Mesenchymal stem cell (in vitro differentiated cells and primary cell): ENCODE data around the gene CDC42EP4.

ENCODE experiments used
- DNase-seq: peaks from one replicate; pipeline ENCODE4 v3.0.0-alpha.2; 2013
- H2AFZ ChIP-seq: one replicate; pipeline ENCODE4 v1.6.1; 2013; ENCODE audit warnings: low read depth, mild to moderate bottlenecking, control low read depth, inconsistent platforms, low read length, moderate library complexity
- H2AK5ac ChIP-seq: 2 replicates; pipeline ENCODE4 v1.6.1; 2013; ENCODE audit warnings: low read length, moderate library complexity, mild to moderate bottlenecking, inconsistent platforms; ENCODE audit not compliant: severe bottlenecking
- H2BK120ac ChIP-seq: one replicate; pipeline ENCODE4 v1.6.1; 2013; ENCODE audit warnings: low read depth, mild to moderate bottlenecking, inconsistent platforms, low read length, moderate library complexity
- H2BK12ac ChIP-seq, 2 experiments: one replicate each; pipeline ENCODE4 v1.6.1; 2013; ENCODE audit warnings: inconsistent platforms in 2 of 2, low read length in 2 of 2, mild to moderate bottlenecking in 2 of 2, moderate library complexity in 2 of 2, control low read depth in 1 of 2
- H2BK15ac ChIP-seq: one replicate; pipeline ENCODE4 v1.6.1; 2013; ENCODE audit warnings: mild to moderate bottlenecking, low read depth, inconsistent platforms; ENCODE audit not compliant: poor library complexity, severe bottlenecking
- H2BK5ac ChIP-seq: 2 replicates; pipeline ENCODE4 v1.6.1; 2013; ENCODE audit warnings: low read depth, mild to moderate bottlenecking, low read length, control low read depth, inconsistent platforms; ENCODE audit not compliant: poor library complexity, severe bottlenecking
- H3K14ac ChIP-seq, 2 experiments: one replicate each; pipeline ENCODE4 v1.6.1; 2013; ENCODE audit warnings: inconsistent platforms in 2 of 2, low read length in 2 of 2, control low read depth in 1 of 2, mild to moderate bottlenecking in 1 of 2, moderate library complexity in 1 of 2
- H3K18ac ChIP-seq, 2 experiments: one replicate each; pipeline ENCODE4 v1.6.1; 2013; ENCODE audit warnings: inconsistent platforms in 2 of 2, low read length in 2 of 2, control low read depth in 1 of 2, low read depth in 1 of 2, mild to moderate bottlenecking in 1 of 2
- H3K23ac ChIP-seq, 2 experiments: one replicate each; pipeline ENCODE4 v1.6.1; 2013; ENCODE audit warnings: inconsistent platforms in 2 of 2, low read length in 2 of 2, mild to moderate bottlenecking in 2 of 2, moderate library complexity in 2 of 2, control low read depth in 1 of 2
- H3K27ac ChIP-seq: 2 replicates; pipeline ENCODE4 v1.5.1; 2013; ENCODE audit warnings: mild to moderate bottlenecking, moderate library complexity, low read length, control low read depth, inconsistent platforms; ENCODE audit not compliant: poor library complexity, severe bottlenecking
- H3K27me3 ChIP-seq, 2 experiments: 2 replicates each; pipeline versions ENCODE4 v1.6.1 to v1.7.0; 2013; ENCODE audit warnings: low read length in 2 of 2, mild to moderate bottlenecking in 2 of 2, moderate library complexity in 2 of 2, control low read depth in 1 of 2, inconsistent platforms in 1 of 2; ENCODE audit not compliant: control insufficient read depth in 1 of 2, insufficient read depth in 1 of 2
- H3K36me3 ChIP-seq, 2 experiments: 2 replicates each; pipeline versions ENCODE4 v1.6.1 to v1.7.0; 2013; ENCODE audit warnings: low read length in 2 of 2, control low read depth in 1 of 2, inconsistent platforms in 1 of 2, low read depth in 1 of 2, mild to moderate bottlenecking in 1 of 2; ENCODE audit not compliant: insufficient read depth in 2 of 2, control insufficient read depth in 1 of 2
- H3K4ac ChIP-seq, 2 experiments: one replicate each; pipeline ENCODE4 v1.6.1; 2013; ENCODE audit warnings: inconsistent platforms in 2 of 2, low read length in 2 of 2, mild to moderate bottlenecking in 2 of 2, moderate library complexity in 2 of 2, control low read depth in 1 of 2, low read depth in 1 of 2
- H3K4me1 ChIP-seq: 2 replicates; pipeline ENCODE4 v1.6.1; 2013; ENCODE audit warnings: low read depth, low read length, control low read depth; ENCODE audit not compliant: control insufficient read depth, insufficient read depth
- H3K4me2 ChIP-seq: 2 replicates; pipeline ENCODE4 v1.6.1; 2013; ENCODE audit warnings: low read length, mild to moderate bottlenecking, inconsistent platforms; ENCODE audit not compliant: poor library complexity, severe bottlenecking
- H3K4me3 ChIP-seq, 2 experiments: 2 replicates each; pipeline versions ENCODE4 v1.5.1 to v1.7.0; 2013; ENCODE audit warnings: low read length in 2 of 2, mild to moderate bottlenecking in 2 of 2, control low read depth in 1 of 2, low read depth in 1 of 2; ENCODE audit not compliant: insufficient read depth in 1 of 2
- H3K79me1 ChIP-seq: replicated peaks from 2 replicates; pipeline ENCODE4 v1.6.1; 2013; ENCODE audit warnings: mild to moderate bottlenecking, control low read depth, low read length, inconsistent platforms; ENCODE audit not compliant: poor library complexity, severe bottlenecking
- H3K9ac ChIP-seq: 2 replicates; pipeline ENCODE4 v1.7.0; 2013; ENCODE audit warnings: mild to moderate bottlenecking, low read length, moderate library complexity
- H3K9me3 ChIP-seq: 2 replicates; pipeline ENCODE4 v1.7.0; 2013; ENCODE audit warnings: mild to moderate bottlenecking, low read length; ENCODE audit not compliant: control insufficient read depth
- H4K8ac ChIP-seq: one replicate; pipeline ENCODE4 v1.6.1; 2013; ENCODE audit warnings: inconsistent platforms, mild to moderate bottlenecking, low read length, moderate library complexity
- H4K91ac ChIP-seq: one replicate; pipeline ENCODE4 v1.6.1; 2013; ENCODE audit warnings: mild to moderate bottlenecking, low read length, inconsistent platforms
- WGBS: methylation state at CpG from one replicate; pipeline ENCODE4 v1.1.7; 2013; ENCODE audit warnings: mixed read lengths; 5-methylcytosine and 5-hydroxymethylcytosine counted together

The CDC42EP4 gene

GRCh38 chr17:73341350-73342049 is 29.7 kb upstream of the CDC42EP4 start:
- H4K91ac ChIP-seq: peak overlapping the region; percentile 80
- no peak overlapping the region for H3K9ac ChIP-seq
- peak overlapping the region; percentile 98 for H2BK15ac ChIP-seq
- peak overlapping the region; percentile 27 to 65 for H2BK12ac ChIP-seq
- no peak for DNase-seq
- H2BK5ac ChIP-seq: no peak overlapping the region
- H3K4me1 ChIP-seq: peaks cover 38% of the 10 kb centered on the region
- no peak overlapping the region for H3K14ac ChIP-seq
- H3K27me3 ChIP-seq: no peaks in the 10 kb centered on the region
- peak overlapping the region; percentile 54 to 87 for H3K18ac ChIP-seq
- peak overlapping the region in 1 of 2 experiments; percentile 42 for H3K4ac ChIP-seq
- H3K4me3 ChIP-seq: no peak overlapping the region
- H3K79me1 ChIP-seq: no peaks in the 10 kb centered on the region
- H3K36me3 ChIP-seq: no peaks in the 10 kb centered on the region
- 65% methylated on average over 15 of the region's 15 CpGs for WGBS
- peak overlapping the region; percentile 69 for H3K27ac ChIP-seq
- peak overlapping the region; percentile 64 for H2AK5ac ChIP-seq
- H4K8ac ChIP-seq: peak overlapping the region; percentile 53
- peak overlapping the region; percentile 64 for H2BK120ac ChIP-seq
- H3K9me3 ChIP-seq: no peaks in the 10 kb centered on the region
- no peak overlapping the region for H3K4me2 ChIP-seq
- no peak overlapping the region for H2AFZ ChIP-seq
- no peak overlapping the region for H3K23ac ChIP-seq

- Histone ChIP-seq H3K27me3 (no peaks in the 10 kb centered on the region), H3K9me3 (no peaks in the 10 kb centered on the region), H3K4me2 (no peak overlapping the region), H3K79me1 (no peaks in the 10 kb centered on the region), H4K91ac (no peak overlapping the region), H2BK12ac (no peak overlapping the region), H3K18ac (no peak overlapping the region), H3K9ac (peak overlapping the region; percentile 72), H2BK5ac (no peak overlapping the region), H3K23ac (no peak overlapping the region), H2BK15ac (no peak overlapping the region), H3K4me3 (no peak overlapping the region), H3K36me3 (no peaks in the 10 kb centered on the region), H3K4ac (no peak overlapping the region), H3K27ac (peak overlapping the region; percentile 33), H2BK120ac (no peak overlapping the region), H4K8ac (no peak overlapping the region), H3K14ac (no peak overlapping the region), H3K4me1 (peaks cover 40% of the 10 kb centered on the region), H2AK5ac (no peak overlapping the region), H2AFZ (no peak overlapping the region)
- DNase-seq: peak; percentile 97
- WGBS: 22% methylated on average over 6 of the region's 7 CpGs
Measured at GRCh38 chr17:73340093-73340596, 28.3 kb upstream of the CDC42EP4 start.

DNA sequence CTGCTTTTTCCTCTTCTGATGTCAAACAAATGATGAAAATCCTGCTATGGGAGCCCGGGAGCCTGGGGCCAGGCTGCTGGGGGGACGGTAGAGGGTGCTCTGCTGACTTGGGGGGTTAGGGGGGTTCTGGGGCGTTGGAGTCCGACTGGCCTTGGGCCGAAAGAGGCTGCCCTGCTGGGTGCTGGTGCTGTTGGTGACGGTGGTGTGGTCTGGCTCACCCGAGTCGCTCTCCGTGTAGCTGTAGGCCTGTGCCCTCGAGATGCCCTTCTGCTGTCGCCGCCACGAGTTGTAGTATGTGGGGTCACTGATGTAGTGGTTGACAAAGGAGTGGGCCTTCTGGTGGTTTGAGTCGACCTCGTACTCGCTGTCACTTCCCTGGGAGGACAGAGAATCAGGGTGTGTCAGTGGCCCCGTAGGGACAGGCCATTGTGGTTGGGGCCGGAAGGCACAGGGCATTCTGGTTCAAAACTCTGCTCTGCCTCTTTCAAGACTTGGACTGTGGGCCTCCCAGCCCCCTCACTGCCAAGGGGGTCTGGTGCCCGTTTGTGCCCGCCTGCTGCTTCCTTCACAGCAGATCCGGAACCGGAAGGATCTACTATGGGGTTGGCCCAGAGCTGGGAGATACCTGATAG is 26.9 kb upstream of the CDC42EP4 start:
- no peaks in the 10 kb centered on the region for H3K36me3 ChIP-seq
- no peaks in the 10 kb centered on the region for H3K79me1 ChIP-seq
- H2BK12ac ChIP-seq: peak overlapping the region; percentile 29 to 66
- peak overlapping the region in 1 of 2 experiments; percentile 37 for H3K14ac ChIP-seq
- no peaks in the 10 kb centered on the region for H3K27me3 ChIP-seq
- WGBS: 91% methylated on average over 20 of the region's 22 CpGs
- peak overlapping the region in 1 of 2 experiments; percentile 19 for H3K4me3 ChIP-seq
- peaks cover 30% of the 10 kb centered on the region for H3K4me1 ChIP-seq
- no peak overlapping the region for H2AFZ ChIP-seq
- peak overlapping the region; percentile 87 for H4K8ac ChIP-seq
- no peak overlapping the region for H2BK15ac ChIP-seq
- no peaks in the 10 kb centered on the region for H3K9me3 ChIP-seq
- DNase-seq: no peak
- peak overlapping the region; percentile 45 to 73 for H3K4ac ChIP-seq
- no peak overlapping the region for H3K23ac ChIP-seq
- peak overlapping the region; percentile 90 for H4K91ac ChIP-seq
- no peak overlapping the region for H2BK5ac ChIP-seq
- no peak overlapping the region for H3K27ac ChIP-seq
- H3K18ac ChIP-seq: peak overlapping the region; percentile 71 to 79
- H2AK5ac ChIP-seq: no peak overlapping the region
- H3K9ac ChIP-seq: peak overlapping the region; percentile 31
- peak overlapping the region; percentile 81 for H2BK120ac ChIP-seq
- no peak overlapping the region for H3K4me2 ChIP-seq

DNA sequence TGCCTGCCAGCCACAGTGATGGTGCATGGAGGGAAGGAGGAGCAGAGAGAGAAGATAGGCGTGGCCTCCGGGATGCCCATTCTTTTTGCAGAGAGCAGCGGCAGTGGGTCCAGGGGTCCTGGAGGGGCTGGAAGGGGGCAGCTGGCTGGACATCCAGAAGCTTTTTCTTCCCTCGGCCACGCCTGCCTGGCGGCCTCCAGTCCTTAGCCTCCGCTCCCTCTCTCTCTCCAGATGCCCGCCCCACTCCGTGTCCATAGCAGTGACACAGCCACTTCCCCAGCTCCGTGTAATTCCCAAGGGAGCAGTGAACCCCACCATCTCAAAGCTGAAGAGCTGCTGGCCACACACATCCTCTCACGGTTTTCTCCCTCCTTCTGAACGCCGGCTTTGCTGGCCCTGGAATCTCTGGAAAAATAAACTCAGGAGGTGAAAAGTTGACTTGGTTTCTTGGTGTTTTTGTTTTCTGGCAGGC is 26.3 kb upstream of the CDC42EP4 start:
- Histone ChIP-seq H2AK5ac (no peak overlapping the region), H3K18ac (peak overlapping the region; percentile 44 to 85), H3K9ac (peak overlapping the region; percentile 31), H3K27ac (no peak overlapping the region), H2BK5ac (no peak overlapping the region), H2BK15ac (peak overlapping the region; percentile 84), H2BK120ac (peak overlapping the region; percentile 81), H3K4ac (peak overlapping the region; percentile 35 to 73), H3K4me1 (peaks cover 24% of the 10 kb centered on the region), H2AFZ (no peak overlapping the region), H4K91ac (peak overlapping the region; percentile 68), H3K14ac (peak overlapping the region in 1 of 2 experiments; percentile 31), H3K27me3 (no peaks in the 10 kb centered on the region), H4K8ac (peak overlapping the region; percentile 87), H3K9me3 (no peaks in the 10 kb centered on the region), H2BK12ac (peak overlapping the region in 1 of 2 experiments; percentile 29), H3K4me2 (no peak overlapping the region), H3K79me1 (no peaks in the 10 kb centered on the region), H3K23ac (peak overlapping the region in 1 of 2 experiments; percentile 37), H3K4me3 (peak overlapping the region in 1 of 2 experiments; percentile 19), H3K36me3 (no peaks in the 10 kb centered on the region)
- WGBS: 61% methylated on average over 11 of the region's 13 CpGs
- peak; percentile 65 for DNase-seq
